Measurements from ENCODE around the gene CATSPER3. TPM values are rescaled to one million over a fixed set of nuclear protein-coding genes. Genes with fewer than 3 reads are reported as not detected.

CATSPER3 gene
- total RNA-seq, 1 donor from 2014 or later = 1.3 TPM

DNA sequence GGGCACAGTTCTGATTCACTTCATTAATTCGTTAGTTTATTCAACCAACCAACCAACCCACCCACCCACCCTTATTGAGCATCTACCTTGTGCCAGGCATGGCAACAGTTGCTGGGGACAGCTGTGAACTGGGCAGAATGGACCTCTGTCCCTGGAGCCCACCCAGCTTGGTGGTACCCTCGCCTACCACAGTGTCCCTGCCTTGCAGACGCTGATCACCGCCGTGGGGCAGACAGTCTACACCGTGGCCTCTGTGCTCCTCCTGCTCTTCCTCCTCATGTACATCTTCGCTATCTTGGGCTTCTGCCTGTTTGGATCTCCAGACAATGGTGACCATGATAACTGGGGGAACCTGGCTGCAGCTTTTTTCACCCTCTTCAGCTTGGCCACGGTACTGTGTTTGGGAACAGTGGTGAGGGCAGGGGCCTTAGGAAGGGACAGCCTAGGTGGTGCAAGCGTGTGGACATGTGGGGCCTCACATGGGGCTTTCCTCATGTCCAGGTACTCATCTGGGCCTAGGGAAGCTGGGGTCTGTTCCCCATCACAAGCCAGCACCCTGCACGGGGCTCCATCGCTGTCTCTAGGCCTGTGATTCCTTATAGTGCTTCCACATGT is 40.1 kb downstream of the CATSPER3 start:
- TF ChIP-seq, protein P1, sequence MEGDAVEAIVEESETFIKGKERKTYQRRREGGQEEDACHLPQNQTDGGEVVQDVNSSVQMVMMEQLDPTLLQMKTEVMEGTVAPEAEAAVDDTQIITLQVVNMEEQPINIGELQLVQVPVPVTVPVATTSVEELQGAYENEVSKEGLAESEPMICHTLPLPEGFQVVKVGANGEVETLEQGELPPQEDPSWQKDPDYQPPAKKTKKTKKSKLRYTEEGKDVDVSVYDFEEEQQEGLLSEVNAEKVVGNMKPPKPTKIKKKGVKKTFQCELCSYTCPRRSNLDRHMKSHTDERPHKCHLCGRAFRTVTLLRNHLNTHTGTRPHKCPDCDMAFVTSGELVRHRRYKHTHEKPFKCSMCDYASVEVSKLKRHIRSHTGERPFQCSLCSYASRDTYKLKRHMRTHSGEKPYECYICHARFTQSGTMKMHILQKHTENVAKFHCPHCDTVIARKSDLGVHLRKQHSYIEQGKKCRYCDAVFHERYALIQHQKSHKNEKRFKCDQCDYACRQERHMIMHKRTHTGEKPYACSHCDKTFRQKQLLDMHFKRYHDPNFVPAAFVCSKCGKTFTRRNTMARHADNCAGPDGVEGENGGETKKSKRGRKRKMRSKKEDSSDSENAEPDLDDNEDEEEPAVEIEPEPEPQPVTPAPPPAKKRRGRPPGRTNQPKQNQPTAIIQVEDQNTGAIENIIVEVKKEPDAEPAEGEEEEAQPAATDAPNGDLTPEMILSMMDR (IDR thresholded peaks at IDR 0.05; ENCODE audit: unreplicated experiment) = no peak
- Mint-ChIP-seq H3K27ac (no peak overlapping the region), H3K4me1 (ENCODE audit: low read depth) (peaks cover 2% of the 10 kb centered on the region), H3K27me3 (peaks cover 18% of the 10 kb centered on the region), H3K36me3 (ENCODE audit: insufficient read depth) (peaks cover 3% of the 10 kb centered on the region), H3K9me3 (ENCODE audit: low read depth) (no peaks in the 10 kb centered on the region), H3K4me3 (ENCODE audit: low read depth) (no peak overlapping the region)
- DNase-seq (ENCODE audit: low spot score, unreplicated experiment) = no peak

DNA sequence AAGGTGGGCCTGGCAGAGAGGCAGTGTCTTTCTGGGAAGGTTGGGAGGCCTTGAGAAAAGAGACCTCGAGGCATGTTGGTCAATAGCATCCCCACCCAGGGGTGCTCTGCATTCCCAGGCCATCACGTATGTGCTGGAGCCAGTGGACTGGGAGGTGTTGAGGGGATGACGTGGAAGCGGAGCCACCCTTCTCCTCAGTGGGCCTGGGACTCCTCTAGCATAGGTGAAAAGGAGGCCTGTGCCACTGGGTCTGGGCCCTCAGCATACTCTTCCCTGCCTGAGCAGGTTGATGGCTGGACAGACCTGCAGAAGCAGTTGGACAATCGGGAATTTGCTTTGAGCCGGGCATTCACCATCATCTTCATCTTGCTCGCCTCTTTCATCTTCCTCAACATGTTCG is 40.8 kb downstream of the CATSPER3 start:
- DNase-seq (ENCODE audit: low spot score, unreplicated experiment) = no peak
- peaks cover 20% of the 10 kb centered on the region for H3K27me3 Mint-ChIP-seq
- H3K4me3 Mint-ChIP-seq (ENCODE audit: low read depth) = no peak overlapping the region
- H3K36me3 Mint-ChIP-seq (ENCODE audit: insufficient read depth) = peaks cover 3% of the 10 kb centered on the region
- no peak overlapping the region for H3K27ac Mint-ChIP-seq
- no peaks in the 10 kb centered on the region for H3K9me3 Mint-ChIP-seq (ENCODE audit: low read depth)
- TF ChIP-seq, protein P1 (IDR thresholded peaks at IDR 0.05; ENCODE audit: unreplicated experiment) = no peak
- H3K4me1 Mint-ChIP-seq (ENCODE audit: low read depth) = peaks cover 5% of the 10 kb centered on the region

DNA sequence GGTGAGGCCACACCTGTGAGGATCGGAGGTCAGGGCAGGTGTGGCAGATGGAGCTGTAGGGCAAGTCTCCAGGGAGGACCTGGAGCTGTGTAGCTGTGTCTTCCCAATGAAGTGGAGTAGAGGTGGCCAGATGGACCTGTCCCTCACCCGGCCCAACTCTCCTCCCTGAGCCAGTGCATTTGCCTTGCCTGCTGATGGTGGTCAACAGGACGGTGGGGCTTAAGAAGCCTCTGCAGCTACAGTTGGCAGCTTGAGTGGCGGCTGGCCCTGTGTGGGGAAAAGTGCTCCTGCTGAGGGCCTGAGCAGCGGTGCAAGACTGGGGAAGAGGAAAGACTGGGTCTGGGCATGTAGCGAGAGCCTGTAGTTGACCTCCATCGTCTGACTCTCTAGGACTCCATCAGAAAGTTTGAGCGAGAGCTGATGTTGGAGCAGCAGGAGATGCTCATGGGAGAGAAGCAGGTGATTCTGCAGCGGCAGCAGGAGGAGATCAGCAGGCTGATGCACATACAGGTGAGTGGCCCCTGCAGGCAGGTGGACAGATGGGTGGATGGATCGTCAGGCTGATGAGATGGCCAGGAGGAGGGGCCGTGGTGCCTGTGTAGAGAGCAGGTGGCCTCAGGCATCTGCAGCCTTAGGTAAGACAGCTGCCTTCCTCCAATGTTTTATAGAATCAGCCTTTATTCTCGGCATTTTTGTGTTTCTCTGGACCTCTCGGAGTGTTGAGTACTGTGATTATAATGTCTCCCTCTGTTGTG is 41.5 kb downstream of the CATSPER3 start:
- H3K27me3 Mint-ChIP-seq = peaks cover 19% of the 10 kb centered on the region
- H3K27ac Mint-ChIP-seq = no peak overlapping the region
- H3K4me1 Mint-ChIP-seq (ENCODE audit: low read depth) = peaks cover 7% of the 10 kb centered on the region

DNA sequence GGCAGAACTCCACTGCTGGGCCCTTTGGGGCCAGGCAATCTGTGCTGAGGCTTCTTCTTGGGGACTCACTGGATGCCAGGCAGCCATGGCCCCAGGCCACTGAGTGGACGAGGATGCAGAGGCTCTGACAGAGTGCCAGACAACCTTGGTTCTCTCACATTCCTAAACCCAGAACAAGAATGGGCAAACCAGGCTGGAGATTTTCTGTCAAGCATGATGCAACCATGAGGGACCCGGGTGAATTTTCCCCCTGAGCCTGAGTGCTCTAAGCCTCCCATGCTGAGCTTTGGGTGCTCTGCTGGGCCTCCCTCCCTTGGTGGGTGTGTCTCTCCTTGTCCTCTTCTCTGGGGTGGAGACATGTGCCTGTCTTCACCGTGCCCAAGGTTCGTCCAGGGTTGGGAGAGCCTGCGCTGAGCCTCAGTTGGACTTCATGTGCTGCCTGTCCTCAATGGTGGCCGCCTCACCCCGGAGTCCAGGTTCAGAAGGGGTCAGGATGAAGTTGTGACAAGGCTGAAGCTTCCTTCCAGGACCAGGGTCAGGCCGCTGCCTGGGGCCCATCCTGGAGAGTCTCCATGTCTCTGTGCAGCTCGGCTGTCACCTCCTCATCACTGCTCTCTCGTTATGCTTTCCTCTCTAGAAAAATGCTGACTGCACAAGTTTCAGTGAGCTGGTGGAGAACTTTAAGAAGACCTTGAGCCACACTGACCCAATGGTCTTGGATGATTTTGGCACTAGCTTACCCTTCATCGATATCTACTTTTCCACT is 42.2 kb downstream of the CATSPER3 start:
- Mint-ChIP-seq H3K36me3 (ENCODE audit: insufficient read depth) (no peaks in the 10 kb centered on the region), H3K4me1 (ENCODE audit: low read depth) (peaks cover 7% of the 10 kb centered on the region), H3K9me3 (ENCODE audit: low read depth) (no peaks in the 10 kb centered on the region), H3K27me3 (peaks cover 12% of the 10 kb centered on the region), H3K4me3 (ENCODE audit: low read depth) (no peak overlapping the region), H3K27ac (no peak overlapping the region)
- DNase-seq (ENCODE audit: low spot score, unreplicated experiment) = no peak
- TF ChIP-seq, protein P1 (IDR thresholded peaks at IDR 0.05; ENCODE audit: unreplicated experiment) = no peak

More for the DNA sequence above, 41.5 kb downstream of the CATSPER3 start:
- no peaks in the 10 kb centered on the region for H3K9me3 Mint-ChIP-seq (ENCODE audit: low read depth)
- TF ChIP-seq, protein P1 (IDR thresholded peaks at IDR 0.05; ENCODE audit: unreplicated experiment) = no peak
- DNase-seq (ENCODE audit: low spot score, unreplicated experiment) = no peak
- H3K36me3 Mint-ChIP-seq (ENCODE audit: insufficient read depth) = peaks cover under 1% of the 10 kb centered on the region
- no peak overlapping the region for H3K4me3 Mint-ChIP-seq (ENCODE audit: low read depth)
